IMR-90 (cell line): ENCODE data around the gene IP6K3.

Experiments used
- BHLHE40 ChIP-seq: fragments of 150-350 bp; IDR thresholded peaks from 2 replicates; pipeline ENCODE4 v1.6.1; 2016; ENCODE audit warnings: mild to moderate bottlenecking, low read depth, low read length
- CTCF ChIP-seq: conservative IDR thresholded peaks from 2 replicates; pipeline ENCODE4 v1.5.1; 2012; ENCODE audit warnings: mild to moderate bottlenecking, low read depth, low read length, improper control_type of control experiment
- MAFK ChIP-seq: IDR thresholded peaks from 2 replicates; pipeline ENCODE4 v1.6.1; 2012; ENCODE audit warnings: low read depth, low read length, improper control_type of control experiment
- POLR2A ChIP-seq: IDR thresholded peaks from 2 replicates; pipeline ENCODE4 v1.6.1; 2012; ENCODE audit warnings: mild to moderate bottlenecking, low read depth, low read length
- USF2 ChIP-seq: fragments of 150-350 bp; IDR thresholded peaks from 2 replicates; pipeline ENCODE4 v1.6.1; 2017; ENCODE audit warnings: mild to moderate bottlenecking, antibody characterized with exemption, low read length, low read depth

- TF ChIP-seq MAFK (no peak), CTCF (no peak), POLR2A (no peak), BHLHE40 (no peak), USF2 (no peak)
Observed at GRCh38 chr6:33740204-33740608, 6.5 kb downstream of the IP6K3 start.
